Bronchial epithelial cell (primary cell): ENCODE results near the gene CERS2. TPM values are rescaled to one million over a fixed set of nuclear protein-coding genes. Genes with fewer than 3 reads are reported as not detected.
"Not testable (repeated sequence)": the region's sequence is repeated elsewhere in the genome, so short reads cannot be mapped to it uniquely, and the experiment has no call there.

Experiments
- DNase-seq: peaks from one replicate; pipeline ENCODE4 v3.0.0-alpha.2; 2010; ENCODE audit warnings: low read depth
- FAIRE-seq: peaks from 2 replicates; lab custom pipeline; 2011; peaks lifted over from hg19 to GRCh38; lab: Jason Lieb, UNC
- H3K27me3 ChIP-seq: 2 replicates; pipeline ENCODE4 v1.5.1; 2011; ENCODE audit warnings: low read length; ENCODE audit not compliant: control insufficient read depth, insufficient read depth
- H3K36me3 ChIP-seq: 2 replicates; pipeline ENCODE4 v1.5.1; 2011; ENCODE audit warnings: low read length; ENCODE audit not compliant: control insufficient read depth, insufficient read depth
- H3K4me3 ChIP-seq: 2 replicates; pipeline ENCODE4 v1.5.1; 2011; ENCODE audit warnings: mild to moderate bottlenecking, low read depth, low read length, control low read depth
- CTCF ChIP-seq: IDR thresholded peaks from 2 replicates; pipeline ENCODE4 v1.5.1; 2011; ENCODE audit warnings: mild to moderate bottlenecking, moderate library complexity, low read length, control low read depth, inconsistent platforms; ENCODE audit not compliant: insufficient read depth, severe bottlenecking
- total RNA-seq: library from RNA; depleted of rRNA; stranded (reverse); fragments of >200 nt; gene quantifications from 2 replicates; pipeline ENCODE4 v1.2.1, GENCODE V29; 2014

Gene CERS2
- total RNA-seq, 1 donor from 2014 or later = 82.9 TPM

GRCh38 chr1:150954708-150955107 lies 19.9 kb downstream of the CERS2 start:
- Histone ChIP-seq H3K27me3 (no peaks in the 10 kb centered on the region), H3K4me3 (no peak overlapping the region), H3K36me3 (peaks cover 11% of the 10 kb centered on the region)
- FAIRE-seq (no peak), DNase-seq (no peak)
- TF ChIP-seq CTCF = no peak

GRCh38 chr1:150944856-150945255 lies 29.8 kb downstream of the CERS2 start:
- DNase-seq = no peak
- no peak for FAIRE-seq
- peaks cover 21% of the 10 kb centered on the region for H3K36me3 ChIP-seq
- no peaks in the 10 kb centered on the region for H3K27me3 ChIP-seq
- no peak overlapping the region for H3K4me3 ChIP-seq
- no peak for TF ChIP-seq CTCF

- Histone ChIP-seq H3K4me3 (no peak overlapping the region), H3K36me3 (peaks cover 6% of the 10 kb centered on the region), H3K27me3 (no peaks in the 10 kb centered on the region)
- FAIRE-seq (no peak), DNase-seq (peak; percentile 5)
- no peak for TF ChIP-seq CTCF
Measured at GRCh38 chr1:150931773-150932172, 42.9 kb downstream of the CERS2 start.

GRCh38 chr1:150928775-150929174 lies 45.9 kb downstream of the CERS2 start:
- H3K4me3 ChIP-seq, H3K27me3 ChIP-seq, H3K36me3 ChIP-seq, FAIRE-seq, DNase-seq: not testable (repeated sequence)

- DNase-seq = no peak
- Histone ChIP-seq H3K36me3 (peaks cover 3% of the 10 kb centered on the region), H3K27me3 (no peaks in the 10 kb centered on the region), H3K4me3 (no peak overlapping the region)
- no peak for FAIRE-seq
- TF ChIP-seq CTCF = no peak
Measured at GRCh38 chr1:150928286-150928685, 46.3 kb downstream of the CERS2 start.

GRCh38 chr1:150927624-150928023 lies 47.0 kb downstream of the CERS2 start:
- DNase-seq = no peak
- no peak for TF ChIP-seq CTCF
- H3K27me3 ChIP-seq = no peaks in the 10 kb centered on the region
- FAIRE-seq = no peak
- H3K4me3 ChIP-seq = no peak overlapping the region
- H3K36me3 ChIP-seq = peaks cover 3% of the 10 kb centered on the region
